Measurements from ENCODE around the gene ARHGEF7. TPM values are rescaled to one million over a fixed set of nuclear protein-coding genes. Genes with fewer than 3 reads are reported as not detected.

The ARHGEF7 gene
- total RNA-seq, 1 donor from 2014 or later = 63.7 TPM

GRCh38 chr13:111177921-111178320, 62.8 kb downstream of the ARHGEF7 start:
- Histone ChIP-seq H3K4me3 (no peak overlapping the region), H3K27me3 (ENCODE audit: low read depth) (no peaks in the 10 kb centered on the region), H3K27ac (peak overlapping the region; percentile 74), H3K9me3 (no peaks in the 10 kb centered on the region), H3K36me3 (peaks cover 4% of the 10 kb centered on the region), H3K4me1 (peaks cover 29% of the 10 kb centered on the region)
- intact Hi-C loops (cut with DNase I) = no loop called here
- no peak for DNase-seq
- no peak for TF ChIP-seq CTCF (IDR thresholded peaks at IDR 0.05)
- ATAC-seq = peak in 1 of 2 donors; percentile 27

- peak overlapping the region; percentile 13 for H3K27ac ChIP-seq
- H3K4me1 ChIP-seq = peaks cover 29% of the 10 kb centered on the region
- H3K9me3 ChIP-seq = no peaks in the 10 kb centered on the region
- H3K4me3 ChIP-seq = no peak overlapping the region
- no peak for TF ChIP-seq CTCF (IDR thresholded peaks at IDR 0.05)
- H3K27me3 ChIP-seq (ENCODE audit: low read depth) = no peaks in the 10 kb centered on the region
- no peak for DNase-seq
- no peaks in the 10 kb centered on the region for H3K36me3 ChIP-seq
- intact Hi-C loops (cut with DNase I) = no loop called here
- ATAC-seq = no peak
Observed at GRCh38 chr13:111178402-111178801, 63.3 kb downstream of the ARHGEF7 start.

- H3K36me3 ChIP-seq = no peaks in the 10 kb centered on the region
- intact Hi-C loops (cut with DNase I) = no loop called here
- DNase-seq = no peak
- H3K27me3 ChIP-seq (ENCODE audit: low read depth) = no peaks in the 10 kb centered on the region
- ATAC-seq = no peak
- H3K4me1 ChIP-seq = peaks cover 40% of the 10 kb centered on the region
- H3K4me3 ChIP-seq = no peak overlapping the region
- peak overlapping the region; percentile 13 for H3K27ac ChIP-seq
- TF ChIP-seq CTCF (IDR thresholded peaks at IDR 0.05) = no peak
- no peaks in the 10 kb centered on the region for H3K9me3 ChIP-seq
Observed at GRCh38 chr13:111179908-111180760, 65.0 kb downstream of the ARHGEF7 start.

- Histone ChIP-seq H3K4me1 (peaks cover 37% of the 10 kb centered on the region), H3K36me3 (no peaks in the 10 kb centered on the region), H3K27me3 (ENCODE audit: low read depth) (no peaks in the 10 kb centered on the region), H3K27ac (no peak overlapping the region), H3K4me3 (no peak overlapping the region), H3K9me3 (no peaks in the 10 kb centered on the region)
- ATAC-seq (no peak), DNase-seq (no peak)
- no peak for TF ChIP-seq CTCF (IDR thresholded peaks at IDR 0.05)
- intact Hi-C loops (cut with DNase I) = no loop called here
Observed at GRCh38 chr13:111181977-111182376, 66.9 kb downstream of the ARHGEF7 start.

GRCh38 chr13:111183087-111183645, 68.1 kb downstream of the ARHGEF7 start:
- no peaks in the 10 kb centered on the region for H3K36me3 ChIP-seq
- no peak for ATAC-seq
- intact Hi-C loops (cut with DNase I) = no loop called here
- no peak for DNase-seq
- H3K4me3 ChIP-seq = no peak overlapping the region
- peaks cover 35% of the 10 kb centered on the region for H3K4me1 ChIP-seq
- TF ChIP-seq CTCF (IDR thresholded peaks at IDR 0.05) = no peak
- no peaks in the 10 kb centered on the region for H3K27me3 ChIP-seq (ENCODE audit: low read depth)
- H3K27ac ChIP-seq = no peak overlapping the region
- H3K9me3 ChIP-seq = no peaks in the 10 kb centered on the region

Measured in lower lobe of right lung (tissue), 2 donors.